ENCODE results near the gene SLC25A22. TPM values are rescaled to one million over a fixed set of nuclear protein-coding genes. Genes with fewer than 3 reads are reported as not detected.
A peak's percentile ranks its signal among the peaks of the same experiment; 100 is the strongest.

Gene SLC25A22
- total and polyA plus RNA-seq, 7 donors, result 3.8 to 26.4 (median 7.2) TPM

DNA sequence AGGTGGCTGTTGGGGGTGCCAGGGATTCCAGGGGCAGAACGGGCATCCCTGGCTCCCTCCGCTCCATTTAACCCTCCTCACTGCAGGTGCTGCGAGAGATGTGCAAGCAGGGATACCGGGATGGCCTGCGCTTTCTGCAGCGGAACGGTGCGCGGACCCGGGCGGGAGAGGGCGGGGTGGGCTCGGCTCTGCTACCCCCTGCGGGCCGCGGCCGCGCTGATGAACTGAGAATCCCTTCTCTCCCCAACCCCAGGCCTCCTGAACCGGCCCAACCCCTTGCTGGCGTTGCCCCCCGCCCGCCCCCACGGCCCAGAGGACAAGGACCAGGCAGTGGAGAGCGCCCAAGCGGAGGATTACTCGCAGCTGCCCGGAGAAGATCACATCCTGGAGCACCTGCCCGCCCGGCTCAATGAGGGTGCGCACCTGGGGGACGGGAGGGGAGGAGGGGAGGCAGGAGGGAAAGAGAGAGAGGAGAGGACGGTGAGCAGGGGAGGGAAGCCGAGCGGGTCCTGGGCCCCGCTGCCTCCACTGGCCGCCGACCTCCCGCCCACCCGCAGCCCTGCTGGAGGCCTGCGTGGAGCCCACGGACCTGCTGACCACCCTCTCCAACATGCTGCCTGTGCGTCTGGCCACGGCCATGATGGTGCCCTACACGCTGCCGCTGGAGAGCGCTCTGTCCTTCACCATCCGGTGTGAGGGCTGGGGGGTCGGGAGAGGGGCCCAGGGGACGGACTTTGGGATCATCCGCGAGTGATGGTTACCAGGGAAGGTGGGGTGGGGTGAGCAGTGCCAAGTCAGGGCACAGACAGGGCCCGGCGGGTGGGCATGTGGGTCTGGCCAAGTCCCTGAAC is 25.6 kb upstream of the SLC25A22 start:
- intact Hi-C loops (cut with DNase I), result no loop called here
- WGBS, 2 donors, result 88 to 92% methylated on average over 53 of the region's 53 CpGs
- DNase-seq, result no peak
- H3K36me3 ChIP-seq, result peaks cover 22 to 41% (median 26%) of the 10 kb centered on the region in 4 donors
- peaks cover 22 to 53% (median 48%) of the 10 kb centered on the region in 3 donors for H3K27me3 ChIP-seq
- no peaks in the 10 kb centered on the region for H3K9me3 ChIP-seq
- peaks cover 0 to 50% (median 37%) of the 10 kb centered on the region in 4 donors for H3K4me1 ChIP-seq
- H3K27ac ChIP-seq, result no peak overlapping the region
- no peak overlapping the region for H3K4me3 ChIP-seq
- TF ChIP-seq EP300 (IDR thresholded peaks at IDR 0.05) (no peak), POLR2A (IDR thresholded peaks at IDR 0.05) (no peak), POLR2AphosphoS5 (IDR thresholded peaks at IDR 0.05) (no peak)

DNA sequence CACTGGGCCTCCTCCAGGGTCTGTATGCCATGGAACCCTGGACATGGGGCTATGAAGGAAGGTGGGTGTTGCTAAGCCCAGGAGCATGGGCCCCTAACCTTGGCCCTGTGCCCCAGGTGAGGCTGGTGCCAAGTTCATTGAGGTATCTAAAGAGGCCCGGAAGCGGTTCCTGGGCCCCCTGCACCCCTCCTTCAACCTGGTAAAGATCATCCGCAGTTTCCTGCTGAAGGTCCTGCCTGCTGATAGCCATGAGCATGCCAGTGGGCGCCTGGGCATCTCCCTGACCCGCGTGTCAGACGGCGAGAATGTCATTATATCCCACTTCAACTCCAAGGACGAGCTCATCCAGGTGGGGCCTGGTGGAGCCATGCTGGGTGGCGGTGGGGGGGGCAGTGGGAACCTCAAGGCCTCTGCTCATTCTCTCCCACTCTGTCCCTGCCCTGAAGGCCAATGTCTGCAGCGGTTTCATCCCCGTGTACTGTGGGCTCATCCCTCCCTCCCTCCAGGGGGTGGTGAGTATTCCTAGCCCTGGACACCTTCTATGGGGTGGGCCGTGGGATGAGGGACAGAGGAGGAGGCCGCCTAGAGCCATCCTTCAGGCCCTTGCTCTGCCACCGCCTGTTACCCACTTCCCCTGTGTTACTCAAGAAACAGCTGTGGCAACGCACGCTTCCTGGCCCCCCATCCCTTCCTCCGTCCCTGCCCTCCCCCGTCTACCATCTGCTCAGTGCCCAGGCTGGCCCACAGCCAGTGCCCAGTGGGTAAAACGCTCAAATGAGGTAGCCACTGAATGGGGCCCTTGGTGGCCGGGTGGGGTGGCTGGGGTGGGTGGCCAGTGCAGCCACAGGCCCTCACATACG is 23.7 kb upstream of the SLC25A22 start:
- H3K36me3 ChIP-seq, result peaks cover 22 to 41% (median 26%) of the 10 kb centered on the region in 4 donors
- 77 to 78% methylated on average over 22 of the region's 22 CpGs for WGBS, 2 donors
- no peak for DNase-seq
- intact Hi-C loops (cut with DNase I), result no loop called here
- no peak overlapping the region for H3K4me3 ChIP-seq
- TF ChIP-seq, protein P1, sequence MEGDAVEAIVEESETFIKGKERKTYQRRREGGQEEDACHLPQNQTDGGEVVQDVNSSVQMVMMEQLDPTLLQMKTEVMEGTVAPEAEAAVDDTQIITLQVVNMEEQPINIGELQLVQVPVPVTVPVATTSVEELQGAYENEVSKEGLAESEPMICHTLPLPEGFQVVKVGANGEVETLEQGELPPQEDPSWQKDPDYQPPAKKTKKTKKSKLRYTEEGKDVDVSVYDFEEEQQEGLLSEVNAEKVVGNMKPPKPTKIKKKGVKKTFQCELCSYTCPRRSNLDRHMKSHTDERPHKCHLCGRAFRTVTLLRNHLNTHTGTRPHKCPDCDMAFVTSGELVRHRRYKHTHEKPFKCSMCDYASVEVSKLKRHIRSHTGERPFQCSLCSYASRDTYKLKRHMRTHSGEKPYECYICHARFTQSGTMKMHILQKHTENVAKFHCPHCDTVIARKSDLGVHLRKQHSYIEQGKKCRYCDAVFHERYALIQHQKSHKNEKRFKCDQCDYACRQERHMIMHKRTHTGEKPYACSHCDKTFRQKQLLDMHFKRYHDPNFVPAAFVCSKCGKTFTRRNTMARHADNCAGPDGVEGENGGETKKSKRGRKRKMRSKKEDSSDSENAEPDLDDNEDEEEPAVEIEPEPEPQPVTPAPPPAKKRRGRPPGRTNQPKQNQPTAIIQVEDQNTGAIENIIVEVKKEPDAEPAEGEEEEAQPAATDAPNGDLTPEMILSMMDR (IDR thresholded peaks at IDR 0.05), result no peak
- no peak for TF ChIP-seq POLR2AphosphoS5 (IDR thresholded peaks at IDR 0.05)
- H3K9me3 ChIP-seq, result no peaks in the 10 kb centered on the region
- peaks cover 0 to 40% (median 32%) of the 10 kb centered on the region in 4 donors for H3K4me1 ChIP-seq
- peaks cover 7 to 34% (median 30%) of the 10 kb centered on the region in 3 donors for H3K27me3 ChIP-seq
- peak overlapping the region; percentile 90 to 99 (median 98) for H3K27ac ChIP-seq

DNA sequence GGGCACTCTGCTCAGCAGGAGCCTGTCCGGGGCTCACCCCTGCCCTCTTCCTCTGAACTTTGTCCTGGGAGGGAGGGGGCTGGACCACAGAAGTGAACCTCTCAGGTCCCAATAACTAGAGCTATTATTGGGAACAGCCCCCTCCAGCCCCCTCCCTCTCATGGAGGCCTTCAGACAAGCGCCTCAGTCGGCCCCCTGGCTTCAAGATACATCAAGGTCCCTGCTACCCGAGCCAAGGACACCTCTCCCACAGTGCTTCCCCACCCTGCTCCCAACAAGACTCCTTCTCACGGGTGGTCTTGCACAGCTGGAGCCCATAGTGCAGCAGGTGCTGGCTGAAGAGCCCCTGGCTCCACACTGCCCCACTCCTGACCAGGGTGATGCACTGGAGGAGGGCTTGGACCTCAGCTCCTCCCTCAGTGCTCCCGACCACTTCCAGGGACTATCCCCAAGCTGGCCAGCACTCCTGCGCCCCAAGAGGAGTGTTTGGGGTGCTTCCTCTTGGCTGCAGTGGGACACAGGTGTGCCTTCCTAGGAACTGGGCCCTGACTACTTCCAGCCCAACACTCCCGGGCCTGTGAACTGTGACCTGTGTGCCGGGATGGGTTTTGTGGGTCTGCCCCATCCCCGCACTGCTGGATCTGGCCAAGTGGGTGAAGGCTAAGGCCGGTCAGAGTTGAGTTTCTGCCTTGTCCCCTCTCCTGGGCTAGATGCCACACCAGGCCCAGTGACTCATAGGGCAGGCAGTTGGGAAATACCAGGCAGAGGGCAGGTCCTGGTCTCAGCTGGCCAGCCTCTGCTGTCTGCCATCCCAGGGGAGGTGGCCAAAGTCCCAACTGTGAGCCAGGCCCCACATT is 22.8 kb upstream of the SLC25A22 start:
- 33 to 57% methylated on average over 11 of the region's 11 CpGs for whole genome bisulfite sequencing, 2 donors
- H3K9me3 ChIP-seq, result no peaks in the 10 kb centered on the region
- H3K4me1 ChIP-seq, result peaks cover 0 to 33% (median 30%) of the 10 kb centered on the region in 4 donors
- peak overlapping the region; percentile 66 to 96 (median 82) for H3K4me3 ChIP-seq
- H3K36me3 ChIP-seq, result peaks cover 22 to 41% (median 26%) of the 10 kb centered on the region in 4 donors
- peak; percentile 88 for DNase-seq
- intact Hi-C loops (cut with DNase I), result no loop called here
- peak in 3 of 4 donors; percentile 43 to 54 (median 43) for TF ChIP-seq POLR2AphosphoS5 (IDR thresholded peaks at IDR 0.05)
- TF ChIP-seq EP300 (IDR thresholded peaks at IDR 0.05), result no peak
- H3K27me3 ChIP-seq, result peaks cover 5 to 25% (median 21%) of the 10 kb centered on the region in 3 donors
- H3K27ac ChIP-seq, result peak overlapping the region; percentile 90 to 99 (median 98)

DNA sequence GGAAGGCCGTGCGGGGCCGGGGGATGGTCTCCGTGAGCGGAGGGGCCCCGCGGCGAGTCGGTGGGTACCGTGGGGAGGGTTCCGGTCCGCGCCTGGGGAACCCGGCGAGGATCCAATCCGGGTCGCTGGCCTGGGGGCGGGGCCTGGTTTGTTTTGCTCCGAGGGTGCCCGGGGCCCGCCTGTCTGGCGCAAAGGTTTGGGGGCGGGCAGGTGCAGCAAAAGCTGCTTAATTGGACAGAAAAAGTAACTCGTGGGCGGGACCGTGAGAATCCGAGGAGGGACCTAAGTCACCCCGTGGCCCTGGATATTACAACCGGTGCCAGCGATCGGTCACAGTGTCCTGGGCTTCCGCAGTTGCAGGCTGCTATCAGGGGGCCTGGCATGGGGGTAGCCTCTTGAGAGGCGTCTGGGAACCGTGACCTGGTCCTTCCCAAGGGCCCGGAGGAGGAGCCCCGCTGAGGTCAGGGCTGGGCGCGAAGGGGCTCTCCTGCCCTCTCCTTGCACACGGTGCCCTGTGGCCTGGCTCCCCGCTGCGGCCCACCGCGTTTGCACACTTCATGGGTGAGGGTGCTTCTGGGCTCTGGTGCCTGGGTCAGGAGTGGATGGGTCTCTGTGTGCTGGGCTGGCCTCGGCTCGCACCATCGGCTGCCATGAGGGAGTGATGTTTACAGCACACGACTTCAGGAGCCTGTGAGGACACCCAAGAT is 22.0 kb upstream of the SLC25A22 start:
- WGBS, 2 donors, result 1 to 4% methylated on average over 47 of the region's 47 CpGs
- no peaks in the 10 kb centered on the region for H3K9me3 ChIP-seq
- H3K36me3 ChIP-seq, result peaks cover 16 to 33% (median 20%) of the 10 kb centered on the region in 4 donors
- intact Hi-C loops (cut with DNase I), result no loop called here
- DNase-seq, result peak; percentile 96
- H3K4me1 ChIP-seq, result peaks cover 0 to 33% (median 30%) of the 10 kb centered on the region in 4 donors
- TF ChIP-seq, protein P1 (IDR thresholded peaks at IDR 0.05), result no peak
- peak in 3 of 4 donors; percentile 3 to 32 (median 22) for TF ChIP-seq POLR2AphosphoS5 (IDR thresholded peaks at IDR 0.05)
- TF ChIP-seq EP300 (IDR thresholded peaks at IDR 0.05), result no peak
- TF ChIP-seq POLR2A (IDR thresholded peaks at IDR 0.05), result peak in 1 of 2 donors; percentile 49
- H3K4me3 ChIP-seq, result peak overlapping the region; percentile 66 to 96 (median 82)
- H3K27ac ChIP-seq, result peak overlapping the region; percentile 90 to 99 (median 98)
- peaks cover 0 to 17% (median 13%) of the 10 kb centered on the region in 3 donors for H3K27me3 ChIP-seq
